ENCODE data around the gene ITGA1.

- TF ChIP-seq, protein P1, sequence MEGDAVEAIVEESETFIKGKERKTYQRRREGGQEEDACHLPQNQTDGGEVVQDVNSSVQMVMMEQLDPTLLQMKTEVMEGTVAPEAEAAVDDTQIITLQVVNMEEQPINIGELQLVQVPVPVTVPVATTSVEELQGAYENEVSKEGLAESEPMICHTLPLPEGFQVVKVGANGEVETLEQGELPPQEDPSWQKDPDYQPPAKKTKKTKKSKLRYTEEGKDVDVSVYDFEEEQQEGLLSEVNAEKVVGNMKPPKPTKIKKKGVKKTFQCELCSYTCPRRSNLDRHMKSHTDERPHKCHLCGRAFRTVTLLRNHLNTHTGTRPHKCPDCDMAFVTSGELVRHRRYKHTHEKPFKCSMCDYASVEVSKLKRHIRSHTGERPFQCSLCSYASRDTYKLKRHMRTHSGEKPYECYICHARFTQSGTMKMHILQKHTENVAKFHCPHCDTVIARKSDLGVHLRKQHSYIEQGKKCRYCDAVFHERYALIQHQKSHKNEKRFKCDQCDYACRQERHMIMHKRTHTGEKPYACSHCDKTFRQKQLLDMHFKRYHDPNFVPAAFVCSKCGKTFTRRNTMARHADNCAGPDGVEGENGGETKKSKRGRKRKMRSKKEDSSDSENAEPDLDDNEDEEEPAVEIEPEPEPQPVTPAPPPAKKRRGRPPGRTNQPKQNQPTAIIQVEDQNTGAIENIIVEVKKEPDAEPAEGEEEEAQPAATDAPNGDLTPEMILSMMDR (conservative IDR thresholded peaks at IDR 0.05; ENCODE audit: low read length), result no peak
- TF ChIP-seq EZH2phosphoT487 (IDR thresholded peaks at IDR 0.05; ENCODE audit: borderline replicate concordance, low read depth, low read length), result no peak
Measured at GRCh38 chr5:52822437-52822836, 34.7 kb downstream of the ITGA1 start.

All from OCI-LY7 (cell line).